ENCODE measurements around the gene PLD1. TPM values are rescaled to one million over a fixed set of nuclear protein-coding genes. Genes with fewer than 3 reads are reported as not detected.

The PLD1 gene
- total RNA-seq, 1 donor from 2014 or later: 59.5 TPM

DNA sequence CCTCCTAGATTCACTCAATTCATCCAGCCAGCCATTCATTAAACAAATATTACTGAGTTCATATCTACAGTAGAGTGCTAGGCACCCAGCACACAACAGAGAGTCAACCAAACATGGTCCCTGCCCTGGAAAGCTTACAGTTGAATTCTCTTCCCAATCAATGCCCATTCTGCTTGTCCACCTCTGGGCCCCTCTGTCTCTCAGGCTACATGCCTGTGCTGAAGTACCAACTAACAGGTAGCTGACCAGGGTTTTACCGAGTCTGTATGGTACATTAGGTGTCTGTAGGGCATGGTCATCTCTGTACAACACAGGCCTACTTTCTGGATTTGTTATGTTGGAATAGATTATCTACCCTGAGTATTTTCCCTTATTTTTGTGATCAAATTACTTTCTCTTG is 23.3 kb downstream of the PLD1 start:
- Histone ChIP-seq H3K36me3 (no peaks in the 10 kb centered on the region), H3K27me3 (ENCODE audit: low read depth) (no peaks in the 10 kb centered on the region), H3K4me1 (peaks cover 22% of the 10 kb centered on the region), H3K9me3 (replicated peaks) (no peaks in the 10 kb centered on the region), H3K4me3 (no peak overlapping the region), H3K27ac (replicated peaks) (no peak overlapping the region)
- no peak for DNase-seq
- no peak for TF ChIP-seq CTCF (IDR thresholded peaks at IDR 0.05; ENCODE audit: borderline replicate concordance)
- intact Hi-C loops (cut with micrococcal nuclease): no loop called here

DNA sequence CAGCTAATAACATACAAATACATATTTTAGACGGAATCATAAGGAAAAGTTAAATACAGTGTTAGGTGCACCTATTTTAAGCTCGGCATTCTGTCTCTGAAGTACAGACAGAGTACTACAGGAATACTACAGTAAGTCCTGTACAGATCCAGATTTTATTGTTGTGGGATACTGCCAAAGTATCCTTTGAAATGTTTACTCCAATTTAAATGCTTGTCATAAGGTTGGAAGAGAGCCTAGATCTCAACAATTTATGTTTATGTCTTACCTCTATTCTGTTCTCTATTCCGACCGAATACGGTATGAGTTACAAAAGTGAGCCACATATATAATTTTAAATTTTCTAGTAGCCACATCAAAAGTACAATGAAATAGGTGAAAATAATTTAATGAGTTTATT is 25.3 kb downstream of the PLD1 start:
- H3K27me3 ChIP-seq (ENCODE audit: low read depth): no peaks in the 10 kb centered on the region
- no peak overlapping the region for H3K27ac ChIP-seq (replicated peaks)
- intact Hi-C loops (cut with micrococcal nuclease): no loop called here
- no peaks in the 10 kb centered on the region for H3K9me3 ChIP-seq (replicated peaks)
- DNase-seq: no peak
- no peak for TF ChIP-seq CTCF (IDR thresholded peaks at IDR 0.05; ENCODE audit: borderline replicate concordance)
- no peak overlapping the region for H3K4me3 ChIP-seq
- H3K36me3 ChIP-seq: no peaks in the 10 kb centered on the region
- H3K4me1 ChIP-seq: peaks cover 4% of the 10 kb centered on the region

GRCh38 chr3:171784387-171784786 is 25.9 kb downstream of the PLD1 start:
- TF ChIP-seq CTCF (IDR thresholded peaks at IDR 0.05; ENCODE audit: borderline replicate concordance): no peak
- no peaks in the 10 kb centered on the region for H3K36me3 ChIP-seq
- no peak overlapping the region for H3K4me3 ChIP-seq
- no peaks in the 10 kb centered on the region for H3K9me3 ChIP-seq (replicated peaks)
- intact Hi-C loops (cut with micrococcal nuclease): no loop called here
- no peak overlapping the region for H3K27ac ChIP-seq (replicated peaks)
- no peaks in the 10 kb centered on the region for H3K27me3 ChIP-seq (ENCODE audit: low read depth)
- H3K4me1 ChIP-seq: no peaks in the 10 kb centered on the region
- no peak for DNase-seq

- Histone ChIP-seq H3K36me3 (no peaks in the 10 kb centered on the region), H3K9me3 (replicated peaks) (no peaks in the 10 kb centered on the region), H3K4me3 (no peak overlapping the region), H3K27ac (replicated peaks) (no peak overlapping the region), H3K27me3 (ENCODE audit: low read depth) (no peaks in the 10 kb centered on the region), H3K4me1 (no peaks in the 10 kb centered on the region)
- intact Hi-C loops (cut with micrococcal nuclease): no loop called here
- no peak for TF ChIP-seq CTCF (IDR thresholded peaks at IDR 0.05; ENCODE audit: borderline replicate concordance)
- DNase-seq: no peak
These were observed 26.7 kb downstream of the PLD1 start for GRCh38 chr3:171783626-171784025.

GRCh38 chr3:171783086-171783485 is 27.2 kb downstream of the PLD1 start:
- H3K27ac ChIP-seq (replicated peaks): no peak overlapping the region
- no peak overlapping the region for H3K4me3 ChIP-seq
- H3K9me3 ChIP-seq (replicated peaks): no peaks in the 10 kb centered on the region
- TF ChIP-seq CTCF (IDR thresholded peaks at IDR 0.05; ENCODE audit: borderline replicate concordance): no peak
- no peaks in the 10 kb centered on the region for H3K27me3 ChIP-seq (ENCODE audit: low read depth)
- no peaks in the 10 kb centered on the region for H3K36me3 ChIP-seq
- no peak for DNase-seq
- intact Hi-C loops (cut with micrococcal nuclease): no loop called here
- H3K4me1 ChIP-seq: no peaks in the 10 kb centered on the region

DNA sequence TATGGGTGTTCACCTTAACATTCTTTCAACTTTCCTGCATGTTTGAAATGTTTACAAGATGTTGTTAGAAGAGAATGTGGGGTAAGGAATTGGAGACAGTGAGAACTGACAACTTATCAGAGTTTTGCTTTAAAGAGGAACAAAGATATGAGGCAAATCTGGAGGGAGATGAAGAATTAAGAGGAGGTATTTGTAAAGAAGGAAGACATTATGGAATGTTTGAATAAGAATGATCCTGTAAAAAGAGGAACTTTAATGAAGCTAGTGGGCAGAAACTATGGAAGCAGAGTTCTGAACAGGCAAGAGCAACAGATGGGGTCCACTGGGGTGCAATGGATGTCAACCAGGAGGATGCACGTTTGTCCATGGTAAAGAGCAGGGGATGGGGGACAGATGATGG is 27.7 kb downstream of the PLD1 start:
- Histone ChIP-seq H3K9me3 (replicated peaks) (no peaks in the 10 kb centered on the region), H3K4me3 (no peak overlapping the region), H3K4me1 (no peaks in the 10 kb centered on the region), H3K27me3 (ENCODE audit: low read depth) (no peaks in the 10 kb centered on the region), H3K36me3 (no peaks in the 10 kb centered on the region), H3K27ac (replicated peaks) (no peak overlapping the region)
- DNase-seq: no peak
- intact Hi-C loops (cut with micrococcal nuclease): no loop called here
- no peak for TF ChIP-seq CTCF (IDR thresholded peaks at IDR 0.05; ENCODE audit: borderline replicate concordance)
